Measurements from ENCODE around the gene CYB561D1. TPM values are rescaled to one million over a fixed set of nuclear protein-coding genes. Genes with fewer than 3 reads are reported as not detected.

Gene CYB561D1
- total RNA-seq, 4 donors from 2014 or later, result 1.8 to 11.0 (median 8.4) TPM

DNA sequence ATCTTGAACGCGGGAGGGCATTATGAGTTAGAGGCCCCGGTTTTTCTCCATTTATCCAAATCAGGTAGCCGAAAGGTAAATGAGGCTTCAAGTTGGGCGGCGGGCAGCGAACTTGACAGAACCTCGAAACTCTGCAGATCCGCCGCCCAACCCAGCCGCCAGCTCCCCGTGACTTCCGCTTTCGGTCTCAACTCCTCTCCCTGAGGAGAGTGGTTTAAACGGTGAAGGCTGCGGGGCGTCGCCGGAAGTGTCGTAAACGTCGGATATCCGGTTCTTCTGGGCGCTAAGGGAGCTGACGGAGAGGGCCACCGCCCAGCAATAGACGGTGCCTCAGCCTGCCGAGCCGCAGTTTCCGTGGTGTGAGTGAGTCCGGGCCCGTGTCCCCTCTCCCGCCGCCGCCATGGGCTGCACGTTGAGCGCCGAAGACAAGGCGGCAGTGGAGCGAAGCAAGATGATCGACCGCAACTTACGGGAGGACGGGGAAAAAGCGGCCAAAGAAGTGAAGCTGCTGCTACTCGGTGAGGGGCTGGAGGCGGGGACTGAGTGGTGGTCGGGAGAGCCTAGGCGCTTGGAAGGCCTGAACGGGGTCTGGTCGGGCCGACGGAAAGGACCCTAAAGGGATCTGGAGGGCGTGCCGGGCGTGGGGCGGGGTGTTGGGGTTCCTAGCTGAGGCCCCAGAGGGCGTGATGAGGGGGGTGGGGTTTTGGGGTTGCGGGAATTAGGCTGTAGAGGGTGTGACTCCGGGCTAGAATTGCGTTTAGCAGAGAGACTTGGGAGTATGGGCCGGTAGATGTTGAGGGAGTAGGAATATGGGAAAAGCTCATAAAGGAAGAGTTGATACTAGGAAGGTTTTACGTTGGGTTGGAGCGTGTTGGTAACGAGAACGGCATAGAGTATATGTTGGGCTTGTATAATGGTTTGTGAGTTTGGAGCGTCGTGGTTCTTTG is 54.7 kb downstream of the CYB561D1 start, which contains the start of gene GNAI3:
GNAI3 (plus strand) TSS at position 295 of the 947 bp plus-strand sequence; CDS start at position 401, 106 bp downstream.
- peak; percentile 96 for TF ChIP-seq POLR2A (IDR thresholded peaks at IDR 0.05)
- TF ChIP-seq, protein P1, sequence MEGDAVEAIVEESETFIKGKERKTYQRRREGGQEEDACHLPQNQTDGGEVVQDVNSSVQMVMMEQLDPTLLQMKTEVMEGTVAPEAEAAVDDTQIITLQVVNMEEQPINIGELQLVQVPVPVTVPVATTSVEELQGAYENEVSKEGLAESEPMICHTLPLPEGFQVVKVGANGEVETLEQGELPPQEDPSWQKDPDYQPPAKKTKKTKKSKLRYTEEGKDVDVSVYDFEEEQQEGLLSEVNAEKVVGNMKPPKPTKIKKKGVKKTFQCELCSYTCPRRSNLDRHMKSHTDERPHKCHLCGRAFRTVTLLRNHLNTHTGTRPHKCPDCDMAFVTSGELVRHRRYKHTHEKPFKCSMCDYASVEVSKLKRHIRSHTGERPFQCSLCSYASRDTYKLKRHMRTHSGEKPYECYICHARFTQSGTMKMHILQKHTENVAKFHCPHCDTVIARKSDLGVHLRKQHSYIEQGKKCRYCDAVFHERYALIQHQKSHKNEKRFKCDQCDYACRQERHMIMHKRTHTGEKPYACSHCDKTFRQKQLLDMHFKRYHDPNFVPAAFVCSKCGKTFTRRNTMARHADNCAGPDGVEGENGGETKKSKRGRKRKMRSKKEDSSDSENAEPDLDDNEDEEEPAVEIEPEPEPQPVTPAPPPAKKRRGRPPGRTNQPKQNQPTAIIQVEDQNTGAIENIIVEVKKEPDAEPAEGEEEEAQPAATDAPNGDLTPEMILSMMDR (IDR thresholded peaks at IDR 0.05), result peak in 3 of 4 experiments; percentile 1 to 29 (median 12)
- peak within 1 kb of the TSS; percentile 80 to 92 for H3K4me3 ChIP-seq
- peak; percentile 95 to 97 for DNase-seq
- intact Hi-C loops (cut with DNase I; ENCODE audit: low total_unique reads), result loop anchor here (5.0 to 10.0 kb wide), 2 partner anchors 86 to 229 kb away; no protein-coding TSS in a partner anchor
- no peaks in the 10 kb centered on the region for H3K9me3 ChIP-seq
- peaks cover 0 to 9% of the 10 kb centered on the region in 2 donors for H3K4me1 ChIP-seq
- no peaks in the 10 kb centered on the region for H3K36me3 ChIP-seq
- H3K27ac ChIP-seq, result peak within 1 kb of the TSS; percentile 95 to 97
- no peaks in the 10 kb centered on the region for H3K27me3 ChIP-seq

Other genes with a start within 250 kb of the CYB561D1 start
- 1 to 10 TPM in 3 of 4 donors, under 1 TPM in 1; 0.26 to 9.6 (median 5.4) TPM for gene CELSR2, start 244.6 kb upstream of the CYB561D1 start, total RNA-seq
- 10 to 100 TPM in 1 of 4 donors, 1 to 10 TPM in 3; 3.8 to 11.4 (median 7.5) TPM for gene PSRC1, start 210.9 kb upstream of the CYB561D1 start, total RNA-seq
- gene MYBPHL, start 187.1 kb upstream of the CYB561D1 start, total RNA-seq, result under 1 TPM in 1 of 4 donors, not detected in 3; 0.76 TPM
- 10 to 100 TPM; 20.2 to 43.4 (median 27.9) TPM for gene SORT1, start 96.2 kb upstream of the CYB561D1 start, total RNA-seq
- 10 to 100 TPM; 12.6 to 65.8 (median 40.7) TPM for gene PSMA5, start 67.6 kb upstream of the CYB561D1 start, total RNA-seq
- 1 to 10 TPM in 3 of 4 donors, under 1 TPM in 1; 0.48 to 5.9 (median 2.3) TPM for gene SYPL2, start 27.5 kb upstream of the CYB561D1 start, total RNA-seq
- gene ATXN7L2, start 10.2 kb upstream of the CYB561D1 start, total RNA-seq, result 1 to 10 TPM; 4.1 to 6.7 (median 4.7) TPM
- gene AMIGO1, start 15.6 kb downstream of the CYB561D1 start, total RNA-seq, result 10 to 100 TPM in 1 of 4 donors, 1 to 10 TPM in 3; 1.0 to 10.1 (median 3.8) TPM
- gene GPR61, start 45.8 kb downstream of the CYB561D1 start, total RNA-seq, result under 1 TPM in 1 of 4 donors, not detected in 3; 0.41 TPM
- gene GNAI3, start 54.5 kb downstream of the CYB561D1 start, total RNA-seq, result 10 to 100 TPM in 1 of 4 donors, 1 to 10 TPM in 3; 2.3 to 20.0 (median 5.8) TPM
- not detected for gene GNAT2, start 125.5 kb downstream of the CYB561D1 start, total RNA-seq
- gene AMPD2, start 125.7 kb downstream of the CYB561D1 start, total RNA-seq, result 10 to 100 TPM; 30.9 to 91.2 (median 73.2) TPM
- gene GSTM4, start 162.0 kb downstream of the CYB561D1 start, total RNA-seq, result 10 to 100 TPM in 3 of 4 donors, 1 to 10 TPM in 1; 7.6 to 43.5 (median 20.7) TPM
- gene GSTM2, start 174.0 kb downstream of the CYB561D1 start, total RNA-seq, result 100 to 1,000 TPM in 1 of 4 donors, 10 to 100 TPM in 3; 32.1 to 154 (median 72.1) TPM
- 1 to 10 TPM in 1 of 4 donors, not detected in 3; 9.4 TPM for gene GSTM1, start 193.7 kb downstream of the CYB561D1 start, total RNA-seq
- gene GSTM5, start 218.2 kb downstream of the CYB561D1 start, total RNA-seq, result 10 to 100 TPM in 3 of 4 donors, under 1 TPM in 1; 0.51 to 24.8 (median 22.3) TPM
- gene GSTM3, start 246.9 kb downstream of the CYB561D1 start, total RNA-seq, result 100 to 1,000 TPM in 1 of 4 donors, 10 to 100 TPM in 3; 39.1 to 104 (median 61.0) TPM